Measurements from ENCODE around the gene PHACTR3. TPM values are rescaled to one million over a fixed set of nuclear protein-coding genes. Genes with fewer than 3 reads are reported as not detected.

PHACTR3 gene
- total RNA-seq, 2 donors from 2014 or later, result not detected

DNA sequence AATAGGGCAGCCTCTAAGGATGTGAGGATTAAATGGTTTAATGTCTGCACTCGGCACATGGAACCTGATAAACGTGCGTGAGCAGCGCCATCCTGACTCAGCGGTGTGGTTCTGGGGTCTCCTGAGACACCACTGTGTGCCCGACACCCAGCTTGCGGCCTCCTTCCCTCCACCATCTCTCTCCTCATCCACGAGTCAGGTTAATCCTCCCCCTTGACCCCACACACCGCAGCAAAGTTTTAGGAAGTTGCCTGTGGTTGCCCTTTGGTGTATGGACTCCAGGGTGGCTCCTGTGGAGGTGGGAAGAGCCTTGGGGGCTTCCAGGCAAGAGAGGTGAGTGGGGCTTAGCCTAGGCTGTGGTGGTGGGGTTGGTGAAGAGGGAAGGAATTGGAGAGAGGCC, 68.2 kb downstream of the PHACTR3 start:
- TF ChIP-seq, protein P1, sequence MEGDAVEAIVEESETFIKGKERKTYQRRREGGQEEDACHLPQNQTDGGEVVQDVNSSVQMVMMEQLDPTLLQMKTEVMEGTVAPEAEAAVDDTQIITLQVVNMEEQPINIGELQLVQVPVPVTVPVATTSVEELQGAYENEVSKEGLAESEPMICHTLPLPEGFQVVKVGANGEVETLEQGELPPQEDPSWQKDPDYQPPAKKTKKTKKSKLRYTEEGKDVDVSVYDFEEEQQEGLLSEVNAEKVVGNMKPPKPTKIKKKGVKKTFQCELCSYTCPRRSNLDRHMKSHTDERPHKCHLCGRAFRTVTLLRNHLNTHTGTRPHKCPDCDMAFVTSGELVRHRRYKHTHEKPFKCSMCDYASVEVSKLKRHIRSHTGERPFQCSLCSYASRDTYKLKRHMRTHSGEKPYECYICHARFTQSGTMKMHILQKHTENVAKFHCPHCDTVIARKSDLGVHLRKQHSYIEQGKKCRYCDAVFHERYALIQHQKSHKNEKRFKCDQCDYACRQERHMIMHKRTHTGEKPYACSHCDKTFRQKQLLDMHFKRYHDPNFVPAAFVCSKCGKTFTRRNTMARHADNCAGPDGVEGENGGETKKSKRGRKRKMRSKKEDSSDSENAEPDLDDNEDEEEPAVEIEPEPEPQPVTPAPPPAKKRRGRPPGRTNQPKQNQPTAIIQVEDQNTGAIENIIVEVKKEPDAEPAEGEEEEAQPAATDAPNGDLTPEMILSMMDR (IDR thresholded peaks at IDR 0.05), result no peak
- ATAC-seq (ENCODE audit: insufficient number of reproducible peaks, low FRiP score, low read depth) (no peak), DNase-seq (ENCODE audit: low spot score) (no peak)
- Histone ChIP-seq H3K27ac (no peak overlapping the region), H3K36me3 (no peaks in the 10 kb centered on the region), H3K4me1 (ENCODE audit: control insufficient read depth in 1 of 2, low read depth in 2 of 2) (no peaks in the 10 kb centered on the region), H3K9me3 (no peaks in the 10 kb centered on the region), H3K4me3 (no peak overlapping the region), H3K27me3 (replicated peaks; ENCODE audit: insufficient read depth) (no peaks in the 10 kb centered on the region)

DNA sequence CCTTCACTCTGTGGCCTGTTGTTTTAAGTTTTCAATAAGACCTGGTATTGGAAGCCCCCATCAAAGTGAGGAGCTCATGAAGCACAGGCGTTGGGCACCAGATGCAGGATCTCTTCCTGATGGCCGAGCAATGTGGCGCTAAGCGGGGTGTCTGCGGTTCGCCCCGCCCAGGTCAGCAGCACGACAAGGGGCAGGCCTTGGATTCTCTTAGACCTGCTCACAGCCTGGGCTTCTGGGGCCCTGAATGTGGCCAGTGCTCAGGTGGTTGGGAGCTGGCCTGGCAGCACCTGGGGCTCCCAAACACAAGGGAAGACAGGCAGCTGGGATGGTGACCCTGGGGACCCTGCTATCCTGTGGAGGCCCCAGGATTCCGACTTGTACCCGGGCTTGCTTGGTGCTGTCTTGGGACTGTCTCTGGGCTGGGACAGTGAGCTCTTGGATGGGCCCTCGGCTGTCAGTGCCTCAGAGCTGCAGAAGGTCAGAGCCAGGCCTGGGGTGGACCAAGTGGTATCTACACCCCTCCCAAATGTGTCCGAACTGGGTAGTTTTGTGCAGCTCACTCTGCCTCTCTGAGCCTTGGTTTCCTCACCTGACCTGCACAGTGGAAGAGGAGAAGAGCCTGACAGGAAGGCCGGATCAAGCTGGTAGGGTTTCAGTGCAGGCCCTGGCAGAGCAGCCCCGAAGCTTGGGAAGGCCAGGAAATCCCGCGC, 69.1 kb downstream of the PHACTR3 start:
- Histone ChIP-seq H3K9me3 (no peaks in the 10 kb centered on the region), H3K36me3 (no peaks in the 10 kb centered on the region), H3K27ac (no peak overlapping the region), H3K27me3 (replicated peaks; ENCODE audit: insufficient read depth) (no peaks in the 10 kb centered on the region), H3K4me3 (no peak overlapping the region), H3K4me1 (ENCODE audit: control insufficient read depth in 1 of 2, low read depth in 2 of 2) (no peaks in the 10 kb centered on the region)
- ATAC-seq (ENCODE audit: insufficient number of reproducible peaks, low FRiP score, low read depth) (no peak), DNase-seq (ENCODE audit: low spot score) (no peak)
- TF ChIP-seq, protein P1 (IDR thresholded peaks at IDR 0.05), result no peak

DNA sequence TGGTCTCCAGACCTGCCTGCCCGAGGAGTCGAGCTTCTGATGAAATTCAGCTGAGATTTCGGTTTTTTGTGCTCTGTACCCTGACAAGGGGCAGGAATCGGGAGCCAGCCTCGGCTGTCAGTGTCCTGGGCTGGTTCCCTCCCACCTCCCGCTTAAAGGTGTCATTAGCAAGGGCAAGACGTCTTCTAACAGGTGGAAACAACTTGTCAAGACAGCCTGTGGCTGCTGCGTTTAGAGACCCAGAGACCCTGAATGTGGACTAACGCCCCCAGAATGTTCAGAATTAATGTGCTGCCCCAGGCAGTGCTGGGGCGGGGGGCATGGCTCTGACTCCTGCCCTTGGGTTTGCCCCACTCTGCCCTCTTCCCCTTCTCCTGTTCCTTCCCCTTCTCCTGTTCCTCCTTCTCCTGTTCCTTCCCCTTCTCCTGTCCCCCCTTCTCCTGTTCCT, 69.7 kb downstream of the PHACTR3 start:
- TF ChIP-seq, protein P1 (IDR thresholded peaks at IDR 0.05), result no peak
- no peaks in the 10 kb centered on the region for H3K4me1 ChIP-seq (ENCODE audit: control insufficient read depth in 1 of 2, low read depth in 2 of 2)
- no peaks in the 10 kb centered on the region for H3K9me3 ChIP-seq
- H3K27me3 ChIP-seq (replicated peaks; ENCODE audit: insufficient read depth), result no peaks in the 10 kb centered on the region
- no peak overlapping the region for H3K27ac ChIP-seq
- H3K4me3 ChIP-seq, result no peak overlapping the region
- H3K36me3 ChIP-seq, result no peaks in the 10 kb centered on the region
- ATAC-seq (ENCODE audit: insufficient number of reproducible peaks, low FRiP score, low read depth) (no peak), DNase-seq (ENCODE audit: low spot score) (no peak)

DNA sequence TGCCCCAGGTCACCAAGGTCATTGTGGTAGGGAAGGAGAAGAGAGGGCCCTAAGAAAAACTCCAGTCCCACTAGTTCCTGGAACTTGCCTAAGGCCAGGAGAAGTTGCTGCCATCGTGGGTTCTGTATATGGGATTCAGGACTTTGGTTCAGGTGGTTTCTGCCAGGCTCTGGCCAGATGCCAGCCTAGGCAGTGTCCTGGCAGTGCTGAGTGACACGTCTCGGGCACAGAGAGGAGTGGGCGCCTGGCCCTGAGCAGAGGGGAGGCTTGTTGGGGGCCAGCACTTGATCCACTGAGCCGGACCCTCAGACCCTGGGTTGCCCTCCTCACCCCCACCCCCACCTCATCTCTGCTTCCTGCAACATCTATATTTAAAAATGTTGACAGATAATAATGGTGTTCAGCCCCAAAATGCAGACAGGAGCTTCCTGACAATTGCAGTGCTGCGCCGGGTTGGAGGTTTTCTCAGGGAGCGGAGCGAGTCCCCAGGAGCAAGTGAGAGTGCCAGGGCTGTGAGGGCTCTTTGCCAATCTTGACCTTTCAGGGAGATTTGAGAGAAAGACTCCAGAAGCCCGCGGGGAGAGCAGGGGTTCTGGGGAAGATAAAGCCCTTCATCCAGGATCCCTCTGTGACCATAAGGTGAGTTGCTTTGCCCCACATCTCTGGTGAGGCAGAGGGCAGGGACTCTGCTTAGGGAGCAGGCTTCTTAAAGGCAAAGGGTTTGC, 71.9 kb downstream of the PHACTR3 start:
- Histone ChIP-seq H3K27me3 (replicated peaks; ENCODE audit: insufficient read depth) (no peaks in the 10 kb centered on the region), H3K4me3 (no peak overlapping the region), H3K4me1 (ENCODE audit: control insufficient read depth in 1 of 2, low read depth in 2 of 2) (no peaks in the 10 kb centered on the region), H3K27ac (no peak overlapping the region), H3K36me3 (no peaks in the 10 kb centered on the region), H3K9me3 (no peaks in the 10 kb centered on the region)
- no peak for DNase-seq (ENCODE audit: low spot score)
- no peak for ATAC-seq (ENCODE audit: insufficient number of reproducible peaks, low FRiP score, low read depth)
- TF ChIP-seq, protein P1 (IDR thresholded peaks at IDR 0.05), result no peak

DNA sequence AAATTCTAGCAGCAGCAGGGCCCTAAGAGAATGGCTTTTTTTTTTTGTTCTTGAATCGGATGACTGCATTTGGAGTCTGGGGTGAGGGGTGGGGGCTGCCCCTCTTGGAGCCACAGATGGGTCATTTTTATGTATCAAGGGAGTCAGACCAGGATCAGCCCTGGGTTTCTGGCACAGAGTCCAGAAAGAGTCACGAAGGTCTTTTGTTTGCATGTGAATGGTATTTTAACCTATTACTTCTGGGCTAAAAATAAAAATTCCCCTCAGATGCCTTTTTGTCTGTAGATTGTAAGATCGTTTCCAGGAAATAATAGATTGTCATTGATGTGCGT, 72.5 kb downstream of the PHACTR3 start:
- no peaks in the 10 kb centered on the region for H3K27me3 ChIP-seq (replicated peaks; ENCODE audit: insufficient read depth)
- no peak for DNase-seq (ENCODE audit: low spot score)
- no peak overlapping the region for H3K4me3 ChIP-seq
- H3K9me3 ChIP-seq, result no peaks in the 10 kb centered on the region
- ATAC-seq (ENCODE audit: insufficient number of reproducible peaks, low FRiP score, low read depth), result no peak
- TF ChIP-seq, protein P1 (IDR thresholded peaks at IDR 0.05), result no peak
- no peaks in the 10 kb centered on the region for H3K36me3 ChIP-seq
- no peaks in the 10 kb centered on the region for H3K4me1 ChIP-seq (ENCODE audit: control insufficient read depth in 1 of 2, low read depth in 2 of 2)
- H3K27ac ChIP-seq, result no peak overlapping the region
